IMR-90 (cell line): ENCODE measurements around the gene PIAS2. TPM values are rescaled to one million over a fixed set of nuclear protein-coding genes. Genes with fewer than 3 reads are reported as not detected.

Experiments
- ATAC-seq: fragments of 200-7000 bp; cut with Tn5 transposase; 2 replicates; pipeline ENCODE4 v1.9.1; 2020; ENCODE audit warnings: low read depth, mild to moderate bottlenecking, moderate library complexity
- BruUV-seq: library from RNA; stranded (reverse); fragments of 400-500 nt; replicated peaks from 2 replicates; lab custom pipeline; 2021; lab: Mats Ljungman, UMichigan
- CTCF ChIA-PET: fragments of 300-600 bp; formaldehyde crosslinking; extraction: SDS; loops from one replicate; lab custom pipeline; 2021; ENCODE audit warnings: antibody characterized with exemption; lab: Yijun Ruan, JAX
- POLR2A ChIA-PET: fragments of 300-600 bp; sonication (Branson Sonifier 250); formaldehyde crosslinking; loops from one replicate; lab custom pipeline; 2022; ENCODE audit warnings: antibody characterized with exemption; ENCODE audit not compliant: unreplicated experiment; lab: Charles Lee
- DNase-seq: peaks from one replicate; pipeline ENCODE4 v3.0.0; 2013
- H2AFZ ChIP-seq: replicated peaks from 2 replicates; pipeline ENCODE3; 2013; ENCODE audit warnings: low read length, mild to moderate bottlenecking; ENCODE audit not compliant: poor library complexity
- H2AK5ac ChIP-seq: 2 replicates; pipeline ENCODE4 v1.6.1; 2013; ENCODE audit warnings: low read depth, low read length, inconsistent platforms
- H2AK9ac ChIP-seq: replicated peaks from 2 replicates; pipeline ENCODE3; 2013; ENCODE audit warnings: mild to moderate bottlenecking, low read depth, low read length, moderate library complexity; ENCODE audit not compliant: poor library complexity
- H2BK120ac ChIP-seq: 2 replicates; pipeline ENCODE4 v1.6.1; 2013; ENCODE audit warnings: low read depth, low read length, inconsistent platforms
- H2BK15ac ChIP-seq: 3 replicates; pipeline ENCODE4 v1.6.1; 2013; ENCODE audit warnings: low read depth, low read length, inconsistent platforms
- H2BK20ac ChIP-seq: 2 replicates; pipeline ENCODE4 v1.6.1; 2013; ENCODE audit warnings: low read depth, mild to moderate bottlenecking, inconsistent platforms, low read length, moderate library complexity
- H2BK5ac ChIP-seq: 2 replicates; pipeline ENCODE4 v1.6.1; 2013; ENCODE audit warnings: mild to moderate bottlenecking, low read depth, low read length, inconsistent platforms; ENCODE audit not compliant: poor library complexity, severe bottlenecking
- H3K14ac ChIP-seq: replicated peaks from 2 replicates; pipeline ENCODE4 v1.6.1; 2013; ENCODE audit warnings: low read depth, low read length, inconsistent platforms
- H3K18ac ChIP-seq: 2 replicates; pipeline ENCODE4 v1.6.1; 2013; ENCODE audit warnings: low read depth, low read length, control low read depth
- H3K23ac ChIP-seq: 2 replicates; pipeline ENCODE4 v1.6.1; 2013; ENCODE audit warnings: low read depth, low read length, inconsistent platforms
- H3K27ac ChIP-seq: 2 replicates; pipeline ENCODE4 v1.5.1; 2013; ENCODE audit warnings: mild to moderate bottlenecking, control low read depth, low read length; ENCODE audit not compliant: insufficient read depth
- H3K27me3 ChIP-seq: 2 replicates; pipeline ENCODE4 v1.6.1; 2013; ENCODE audit warnings: low read length; ENCODE audit not compliant: control insufficient read depth, insufficient read depth
- H3K36me3 ChIP-seq: 2 replicates; pipeline ENCODE4 v1.6.1; 2013; ENCODE audit warnings: low read length, mixed read lengths; ENCODE audit not compliant: control insufficient read depth, insufficient read depth
- H3K4ac ChIP-seq: 2 replicates; pipeline ENCODE4 v1.6.1; 2013; ENCODE audit warnings: low read depth, low read length, inconsistent platforms
- H3K4me1 ChIP-seq: 2 replicates; pipeline ENCODE4 v1.6.1; 2013; ENCODE audit warnings: low read length, mixed read lengths; ENCODE audit not compliant: control insufficient read depth, insufficient read depth
- H3K4me2 ChIP-seq: 2 replicates; pipeline ENCODE4 v1.6.1; 2013; ENCODE audit warnings: low read depth, mild to moderate bottlenecking, control low read depth, low read length, moderate library complexity
- H3K4me3 ChIP-seq: 2 replicates; pipeline ENCODE4 v1.5.1; 2013; ENCODE audit warnings: low read depth, mild to moderate bottlenecking, control low read depth, low read length, moderate library complexity; ENCODE audit not compliant: insufficient read depth
- H3K56ac ChIP-seq: 2 replicates; pipeline ENCODE4 v1.6.1; 2013; ENCODE audit warnings: low read length, inconsistent platforms; ENCODE audit not compliant: insufficient read depth; ENCODE audit errors: extremely low read depth
- H3K79me1 ChIP-seq, 2 experiments: 2 replicates each; pipeline ENCODE4 v1.6.1; 2013; ENCODE audit warnings: low read length in 2 of 2, inconsistent platforms in 1 of 2, low read depth in 1 of 2
- H3K9ac ChIP-seq: 2 replicates; pipeline ENCODE4 v1.6.1; 2013; ENCODE audit warnings: low read depth, low read length, control low read depth
- H3K9me1 ChIP-seq: 2 replicates; pipeline ENCODE4 v1.6.1; 2013; ENCODE audit warnings: low read length, inconsistent platforms; ENCODE audit not compliant: insufficient read depth
- H3K9me3 ChIP-seq: 2 replicates; pipeline ENCODE4 v1.6.1; 2013; ENCODE audit warnings: low read length; ENCODE audit not compliant: control insufficient read depth, insufficient read depth
- H4K20me1 ChIP-seq: 2 replicates; pipeline ENCODE4 v1.6.1; 2013; ENCODE audit warnings: low read length, inconsistent platforms; ENCODE audit not compliant: insufficient read depth
- H4K5ac ChIP-seq: 2 replicates; pipeline ENCODE4 v1.6.1; 2013; ENCODE audit warnings: mild to moderate bottlenecking, low read depth, low read length, control low read depth
- H4K8ac ChIP-seq, 2 experiments: 2 replicates each; pipeline ENCODE4 v1.6.1; 2013; ENCODE audit warnings: low read depth in 2 of 2, low read length in 2 of 2, control low read depth in 1 of 2, inconsistent platforms in 1 of 2
- H4K91ac ChIP-seq: 2 replicates; pipeline ENCODE4 v1.6.1; 2013; ENCODE audit warnings: low read depth, low read length, inconsistent platforms; ENCODE audit not compliant: insufficient read depth
- BHLHE40 ChIP-seq: fragments of 150-350 bp; IDR thresholded peaks from 2 replicates; pipeline ENCODE4 v1.6.1; 2016; ENCODE audit warnings: mild to moderate bottlenecking, low read depth, low read length
- CEBPB ChIP-seq: IDR thresholded peaks from 2 replicates; pipeline ENCODE4 v1.6.1; 2012; ENCODE audit warnings: low read depth, low read length, improper control_type of control experiment
- CHD1 ChIP-seq: IDR thresholded peaks from 2 replicates; pipeline ENCODE4 v1.6.1; 2012; ENCODE audit warnings: low read depth, low read length, improper control_type of control experiment
- FOS ChIP-seq: fragments of 150-350 bp; IDR thresholded peaks from 2 replicates; pipeline ENCODE4 v1.6.1; 2016; ENCODE audit warnings: low read depth, low read length
- MAFK ChIP-seq: IDR thresholded peaks from 2 replicates; pipeline ENCODE4 v1.6.1; 2012; ENCODE audit warnings: low read depth, low read length, improper control_type of control experiment
- MAZ ChIP-seq: IDR thresholded peaks from 2 replicates; pipeline ENCODE4 v1.6.1; 2012; ENCODE audit warnings: low read depth, mild to moderate bottlenecking, low read length, improper control_type of control experiment, moderate library complexity, borderline replicate concordance
- POLR2A ChIP-seq: IDR thresholded peaks from 2 replicates; pipeline ENCODE4 v1.6.1; 2012; ENCODE audit warnings: mild to moderate bottlenecking, low read depth, low read length
- RAD21 ChIP-seq: IDR thresholded peaks from 2 replicates; pipeline ENCODE4 v1.6.1; 2012; ENCODE audit warnings: low read length, improper control_type of control experiment
- RFX5 ChIP-seq: IDR thresholded peaks from 2 replicates; pipeline ENCODE4 v1.8.0; 2012; ENCODE audit warnings: low read depth, mild to moderate bottlenecking, low read length, moderate library complexity
- SMC3 ChIP-seq: fragments of 150-350 bp; IDR thresholded peaks from 2 replicates; pipeline ENCODE4 v1.6.1; 2016; ENCODE audit warnings: low read depth, mild to moderate bottlenecking, antibody characterized with exemption, low read length, moderate library complexity
- WGBS, 2 experiments: methylation state at CpG; one replicate each; pipeline versions ENCODE4 v1.1.5 to v1.1.7; 2013; ENCODE audit warnings: missing lambda C conversion rate in 2 of 2; ENCODE audit not compliant: insufficient read length in 1 of 2; ENCODE audit errors: extremely low coverage in 2 of 2; 5-methylcytosine and 5-hydroxymethylcytosine counted together
- dilution Hi-C: fragments of 300-500 bp; cut with HindIII; formaldehyde crosslinking; loops from one replicate; pipeline ENCODE4 v1.14.3; 2018; ENCODE audit warnings: low sequenced_read_pairs; ENCODE audit not compliant: unreplicated experiment
- in situ Hi-C: fragments of 300-500 bp; cut with MboI; formaldehyde crosslinking; loops from 3 replicates; pipeline ENCODE4 v1.14.3; 2019; ENCODE audit warnings: low sequenced_read_pairs, inconsistent platforms, mixed read lengths
- intact Hi-C: fragments of 100-400 bp; cut with micrococcal nuclease; formaldehyde crosslinking; loops from 2 replicates; pipeline ENCODE4 v1.10.0; 2022
- polyA plus RNA-seq, 3 experiments: library from polyadenylated mRNA; depleted of rRNA; stranded (reverse); fragments of >200 nt; gene quantifications; 2 replicates each; pipeline ENCODE4 v1.2.3, GENCODE V29; 2012; ENCODE audit warnings: low replicate concordance in 1 of 3
- total RNA-seq: library from RNA; depleted of rRNA; stranded (reverse); fragments of >200 nt; gene quantifications from 2 replicates; pipeline ENCODE4 v1.2.3, GENCODE V29; 2012
- TF ChIP-seq, protein P1 (sequence below): conservative IDR thresholded peaks from 2 replicates; pipeline ENCODE4 v1.5.1; 2012; ENCODE audit warnings: mild to moderate bottlenecking, low read depth, low read length, improper control_type of control experiment
- TF ChIP-seq, protein P2 (sequence below): fragments of 150-350 bp; IDR thresholded peaks from 2 replicates; pipeline ENCODE4 v1.6.1; 2017; ENCODE audit warnings: mild to moderate bottlenecking, antibody characterized with exemption, low read length, low read depth
- TF ChIP-seq, protein P3 (sequence below): fragments of 150-350 bp; IDR thresholded peaks from 2 replicates; pipeline ENCODE4 v1.6.1; 2016; ENCODE audit warnings: low read depth, mild to moderate bottlenecking, low read length, moderate library complexity, borderline replicate concordance

The PIAS2 gene
- total and polyA plus RNA-seq, 2 of the 4 experiments (the other 2 are of a cell fraction) = 15.1 to 28.9 TPM

DNA sequence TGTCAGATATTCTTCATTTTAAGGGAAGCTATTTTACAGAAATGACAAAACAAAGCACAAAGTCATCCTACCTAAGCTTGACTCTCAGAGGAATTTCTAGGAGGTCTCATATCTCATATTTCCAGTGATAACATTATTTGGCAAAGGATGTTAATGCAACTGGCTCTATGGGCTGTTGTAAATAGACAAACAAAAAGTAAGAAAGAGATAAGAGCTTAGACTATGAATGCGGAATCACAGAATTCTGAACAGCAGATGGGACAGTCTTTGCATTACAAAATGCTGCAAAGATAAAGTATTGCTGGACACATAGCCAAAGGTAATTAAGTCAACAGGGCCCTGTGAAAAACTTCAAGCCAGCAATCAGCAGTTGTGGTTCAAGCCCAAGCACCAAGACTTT, 23.9 kb downstream of the PIAS2 start:
- ATAC-seq (no peak), DNase-seq (no peak)
- no peak overlapping the region for H3K18ac ChIP-seq
- H2BK5ac ChIP-seq = no peak overlapping the region
- no peaks in the 10 kb centered on the region for H3K4me1 ChIP-seq
- in situ Hi-C loops (no loop called here), intact Hi-C loops (no loop called here), dilution Hi-C loops (no loop called here)
- H3K9ac ChIP-seq = no peak overlapping the region
- H3K36me3 ChIP-seq = peaks cover 8% of the 10 kb centered on the region
- ChIA-PET POLR2A (no interaction called here), CTCF (no interaction called here)
- no peak overlapping the region for H2BK20ac ChIP-seq
- TF ChIP-seq POLR2A = no peak
- TF ChIP-seq RFX5 = no peak
- TF ChIP-seq FOS = no peak
- TF ChIP-seq MAFK = no peak
- TF ChIP-seq RAD21 = no peak
- TF ChIP-seq, protein P1, sequence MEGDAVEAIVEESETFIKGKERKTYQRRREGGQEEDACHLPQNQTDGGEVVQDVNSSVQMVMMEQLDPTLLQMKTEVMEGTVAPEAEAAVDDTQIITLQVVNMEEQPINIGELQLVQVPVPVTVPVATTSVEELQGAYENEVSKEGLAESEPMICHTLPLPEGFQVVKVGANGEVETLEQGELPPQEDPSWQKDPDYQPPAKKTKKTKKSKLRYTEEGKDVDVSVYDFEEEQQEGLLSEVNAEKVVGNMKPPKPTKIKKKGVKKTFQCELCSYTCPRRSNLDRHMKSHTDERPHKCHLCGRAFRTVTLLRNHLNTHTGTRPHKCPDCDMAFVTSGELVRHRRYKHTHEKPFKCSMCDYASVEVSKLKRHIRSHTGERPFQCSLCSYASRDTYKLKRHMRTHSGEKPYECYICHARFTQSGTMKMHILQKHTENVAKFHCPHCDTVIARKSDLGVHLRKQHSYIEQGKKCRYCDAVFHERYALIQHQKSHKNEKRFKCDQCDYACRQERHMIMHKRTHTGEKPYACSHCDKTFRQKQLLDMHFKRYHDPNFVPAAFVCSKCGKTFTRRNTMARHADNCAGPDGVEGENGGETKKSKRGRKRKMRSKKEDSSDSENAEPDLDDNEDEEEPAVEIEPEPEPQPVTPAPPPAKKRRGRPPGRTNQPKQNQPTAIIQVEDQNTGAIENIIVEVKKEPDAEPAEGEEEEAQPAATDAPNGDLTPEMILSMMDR = no peak
- TF ChIP-seq, protein P2, sequence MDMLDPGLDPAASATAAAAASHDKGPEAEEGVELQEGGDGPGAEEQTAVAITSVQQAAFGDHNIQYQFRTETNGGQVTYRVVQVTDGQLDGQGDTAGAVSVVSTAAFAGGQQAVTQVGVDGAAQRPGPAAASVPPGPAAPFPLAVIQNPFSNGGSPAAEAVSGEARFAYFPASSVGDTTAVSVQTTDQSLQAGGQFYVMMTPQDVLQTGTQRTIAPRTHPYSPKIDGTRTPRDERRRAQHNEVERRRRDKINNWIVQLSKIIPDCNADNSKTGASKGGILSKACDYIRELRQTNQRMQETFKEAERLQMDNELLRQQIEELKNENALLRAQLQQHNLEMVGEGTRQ = no peak
- no peak for TF ChIP-seq CEBPB
- TF ChIP-seq BHLHE40 = no peak
- TF ChIP-seq, protein P3, sequence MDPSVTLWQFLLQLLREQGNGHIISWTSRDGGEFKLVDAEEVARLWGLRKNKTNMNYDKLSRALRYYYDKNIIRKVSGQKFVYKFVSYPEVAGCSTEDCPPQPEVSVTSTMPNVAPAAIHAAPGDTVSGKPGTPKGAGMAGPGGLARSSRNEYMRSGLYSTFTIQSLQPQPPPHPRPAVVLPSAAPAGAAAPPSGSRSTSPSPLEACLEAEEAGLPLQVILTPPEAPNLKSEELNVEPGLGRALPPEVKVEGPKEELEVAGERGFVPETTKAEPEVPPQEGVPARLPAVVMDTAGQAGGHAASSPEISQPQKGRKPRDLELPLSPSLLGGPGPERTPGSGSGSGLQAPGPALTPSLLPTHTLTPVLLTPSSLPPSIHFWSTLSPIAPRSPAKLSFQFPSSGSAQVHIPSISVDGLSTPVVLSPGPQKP = no peak
- TF ChIP-seq CHD1 = no peak
- no peak for TF ChIP-seq SMC3
- TF ChIP-seq MAZ = no peak
- no peak overlapping the region for H2AK9ac ChIP-seq
- H2AK5ac ChIP-seq = no peak overlapping the region
- no peak overlapping the region for H3K56ac ChIP-seq
- H3K4me3 ChIP-seq = no peak overlapping the region
- no TSS peak for BruUV-seq
- H4K91ac ChIP-seq = no peak overlapping the region
- peaks cover 4% of the 10 kb centered on the region for H3K9me3 ChIP-seq
- peaks cover 22 to 25% of the 10 kb centered on the region in 2 experiments for H3K79me1 ChIP-seq
- H3K4ac ChIP-seq = no peak overlapping the region
- no peak overlapping the region for H4K8ac ChIP-seq
- H3K27me3 ChIP-seq = no peaks in the 10 kb centered on the region
- no peak overlapping the region for H3K23ac ChIP-seq
- no peak overlapping the region for H3K14ac ChIP-seq
- H2BK15ac ChIP-seq = no peak overlapping the region
- H3K27ac ChIP-seq = no peak overlapping the region
- H3K9me1 ChIP-seq = no peaks in the 10 kb centered on the region
- no peak overlapping the region for H2BK120ac ChIP-seq
- no peak overlapping the region for H3K4me2 ChIP-seq
- no peak overlapping the region for H4K5ac ChIP-seq
- no peak overlapping the region for H2AFZ ChIP-seq
- peaks cover 12% of the 10 kb centered on the region for H4K20me1 ChIP-seq
- 100% methylated on average over 1 of the region's 1 CpG; no CpG with 5 or more reads in 1 of the 2 experiments for WGBS, 2 experiments
